ENCODE results near the gene GLE1. TPM values are rescaled to one million over a fixed set of nuclear protein-coding genes. Genes with fewer than 3 reads are reported as not detected.

GLE1 gene
- total RNA-seq, 1 donor from 2014 or later: 21.8 TPM

- no peak for DNase-seq (ENCODE audit: extremely low spot score, unreplicated experiment)
- TF ChIP-seq, protein P1, sequence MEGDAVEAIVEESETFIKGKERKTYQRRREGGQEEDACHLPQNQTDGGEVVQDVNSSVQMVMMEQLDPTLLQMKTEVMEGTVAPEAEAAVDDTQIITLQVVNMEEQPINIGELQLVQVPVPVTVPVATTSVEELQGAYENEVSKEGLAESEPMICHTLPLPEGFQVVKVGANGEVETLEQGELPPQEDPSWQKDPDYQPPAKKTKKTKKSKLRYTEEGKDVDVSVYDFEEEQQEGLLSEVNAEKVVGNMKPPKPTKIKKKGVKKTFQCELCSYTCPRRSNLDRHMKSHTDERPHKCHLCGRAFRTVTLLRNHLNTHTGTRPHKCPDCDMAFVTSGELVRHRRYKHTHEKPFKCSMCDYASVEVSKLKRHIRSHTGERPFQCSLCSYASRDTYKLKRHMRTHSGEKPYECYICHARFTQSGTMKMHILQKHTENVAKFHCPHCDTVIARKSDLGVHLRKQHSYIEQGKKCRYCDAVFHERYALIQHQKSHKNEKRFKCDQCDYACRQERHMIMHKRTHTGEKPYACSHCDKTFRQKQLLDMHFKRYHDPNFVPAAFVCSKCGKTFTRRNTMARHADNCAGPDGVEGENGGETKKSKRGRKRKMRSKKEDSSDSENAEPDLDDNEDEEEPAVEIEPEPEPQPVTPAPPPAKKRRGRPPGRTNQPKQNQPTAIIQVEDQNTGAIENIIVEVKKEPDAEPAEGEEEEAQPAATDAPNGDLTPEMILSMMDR (conservative IDR thresholded peaks at IDR 0.05): no peak
These were observed 45.5 kb upstream of the GLE1 start for GRCh38 chr9:128459011-128459410.

DNA sequence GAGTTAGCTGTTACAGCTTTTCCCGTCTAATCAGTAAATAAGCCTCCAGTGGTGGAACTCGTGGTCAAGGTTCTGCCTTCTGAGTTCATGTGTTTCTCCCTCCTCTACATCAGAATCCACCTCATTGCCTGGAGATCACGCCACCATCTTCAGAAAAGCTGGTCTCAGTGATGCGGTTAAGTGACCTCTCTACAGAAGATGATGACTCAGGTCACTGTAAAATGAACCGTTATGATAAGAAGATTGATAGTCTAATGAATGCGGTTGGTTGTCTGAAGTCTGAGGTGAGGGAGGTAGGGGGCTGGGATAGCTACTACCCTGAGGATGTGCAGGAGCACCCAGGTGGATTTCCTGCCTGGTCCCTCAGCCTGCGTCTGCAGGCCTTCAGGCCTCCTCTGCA, 35.4 kb upstream of the GLE1 start:
- H3K9me3 Mint-ChIP-seq: no peaks in the 10 kb centered on the region
- H3K27me3 Mint-ChIP-seq: no peaks in the 10 kb centered on the region
- H3K4me1 Mint-ChIP-seq (ENCODE audit: unreplicated experiment): no peaks in the 10 kb centered on the region
- DNase-seq (ENCODE audit: extremely low spot score, unreplicated experiment): no peak
- TF ChIP-seq, protein P1 (conservative IDR thresholded peaks at IDR 0.05): no peak
- H3K36me3 Mint-ChIP-seq: peaks cover 8% of the 10 kb centered on the region
- H3K27ac Mint-ChIP-seq: no peak overlapping the region
- no peak overlapping the region for H3K4me3 Mint-ChIP-seq

More at GRCh38 chr9:128459011-128459410, 45.5 kb upstream of the GLE1 start:
- H3K36me3 Mint-ChIP-seq: peaks cover 8% of the 10 kb centered on the region
- peaks cover 8% of the 10 kb centered on the region for H3K4me1 Mint-ChIP-seq (ENCODE audit: unreplicated experiment)
- H3K27ac Mint-ChIP-seq: no peak overlapping the region
- H3K27me3 Mint-ChIP-seq: no peaks in the 10 kb centered on the region
- peak overlapping the region; percentile 51 for H3K4me3 Mint-ChIP-seq
- H3K9me3 Mint-ChIP-seq: no peaks in the 10 kb centered on the region

GRCh38 chr9:128470560-128470959, 34.0 kb upstream of the GLE1 start:
- H3K9me3 Mint-ChIP-seq: no peaks in the 10 kb centered on the region
- no peaks in the 10 kb centered on the region for H3K27me3 Mint-ChIP-seq
- peaks cover 8% of the 10 kb centered on the region for H3K36me3 Mint-ChIP-seq
- no peak overlapping the region for H3K4me3 Mint-ChIP-seq
- TF ChIP-seq, protein P1 (conservative IDR thresholded peaks at IDR 0.05): no peak
- H3K4me1 Mint-ChIP-seq (ENCODE audit: unreplicated experiment): no peaks in the 10 kb centered on the region
- DNase-seq (ENCODE audit: extremely low spot score, unreplicated experiment): no peak
- H3K27ac Mint-ChIP-seq: no peak overlapping the region

GRCh38 chr9:128473104-128473503, 31.4 kb upstream of the GLE1 start:
- H3K27ac Mint-ChIP-seq: no peak overlapping the region
- no peaks in the 10 kb centered on the region for H3K4me1 Mint-ChIP-seq (ENCODE audit: unreplicated experiment)
- TF ChIP-seq, protein P1 (conservative IDR thresholded peaks at IDR 0.05): no peak
- H3K36me3 Mint-ChIP-seq: peaks cover 13% of the 10 kb centered on the region
- DNase-seq (ENCODE audit: extremely low spot score, unreplicated experiment): no peak
- H3K4me3 Mint-ChIP-seq: no peak overlapping the region
- H3K9me3 Mint-ChIP-seq: no peaks in the 10 kb centered on the region
- H3K27me3 Mint-ChIP-seq: no peaks in the 10 kb centered on the region

DNA sequence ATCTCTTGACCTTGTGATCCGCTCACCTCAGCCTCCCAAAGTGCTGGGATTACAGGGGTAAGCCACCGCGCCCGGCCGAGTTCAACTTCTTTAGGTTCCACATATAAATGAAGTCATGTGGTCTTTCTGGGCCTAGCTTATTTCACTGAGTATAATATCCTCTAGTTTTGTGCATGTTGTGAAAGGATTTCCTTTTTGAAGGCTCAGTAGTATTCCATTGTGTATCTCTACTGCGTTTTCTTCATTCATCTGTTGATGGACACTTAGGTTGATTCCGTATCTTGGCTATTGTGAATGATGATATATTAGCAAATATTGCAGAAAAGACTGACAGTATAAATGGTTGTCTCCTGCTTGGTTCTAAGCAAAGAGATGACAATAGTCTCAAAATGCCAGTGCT, 28.7 kb upstream of the GLE1 start:
- Mint-ChIP-seq H3K27me3 (no peaks in the 10 kb centered on the region), H3K9me3 (no peaks in the 10 kb centered on the region), H3K36me3 (peaks cover 18% of the 10 kb centered on the region), H3K4me3 (no peak overlapping the region), H3K27ac (no peak overlapping the region), H3K4me1 (ENCODE audit: unreplicated experiment) (no peaks in the 10 kb centered on the region)
- no peak for DNase-seq (ENCODE audit: extremely low spot score, unreplicated experiment)
- TF ChIP-seq, protein P1 (conservative IDR thresholded peaks at IDR 0.05): no peak

GRCh38 chr9:128479262-128479661, 25.3 kb upstream of the GLE1 start:
- TF ChIP-seq, protein P1 (conservative IDR thresholded peaks at IDR 0.05): no peak
- H3K27ac Mint-ChIP-seq: no peak overlapping the region
- H3K36me3 Mint-ChIP-seq: peaks cover 27% of the 10 kb centered on the region

More at GRCh38 chr9:128479262-128479661, 25.3 kb upstream of the GLE1 start:
- no peak for DNase-seq (ENCODE audit: extremely low spot score, unreplicated experiment)
- H3K4me1 Mint-ChIP-seq (ENCODE audit: unreplicated experiment): no peaks in the 10 kb centered on the region
- H3K9me3 Mint-ChIP-seq: no peaks in the 10 kb centered on the region
- no peak overlapping the region for H3K4me3 Mint-ChIP-seq
- H3K27me3 Mint-ChIP-seq: no peaks in the 10 kb centered on the region

Measured in type B pancreatic cell (in vitro differentiated cells).